CD4-positive, alpha-beta T cell (primary cell): ENCODE measurements around the gene RNF225. TPM values are rescaled to one million over a fixed set of nuclear protein-coding genes. Genes with fewer than 3 reads are reported as not detected.
A peak's percentile ranks its signal among the peaks of the same experiment; 100 is the strongest.

Experiments used
- ATAC-seq: fragments of 200-7000 bp; cut with Tn5 transposase; one replicate; pipeline ENCODE4 v1.10.0; 2022; ENCODE audit warnings: mild to moderate bottlenecking; ENCODE audit not compliant: poor library complexity
- CTCF ChIA-PET: fragments of 350-600 bp; sonication (Branson Sonifier 250); formaldehyde crosslinking; loops from one replicate; lab custom pipeline; 2021; ENCODE audit warnings: antibody characterized with exemption, inconsistent platforms; lab: Charles Lee
- POLR2A ChIA-PET: fragments of 350-600 bp; sonication (Branson Sonifier 250); formaldehyde crosslinking; loops from one replicate; lab custom pipeline; 2021; ENCODE audit warnings: antibody characterized with exemption, inconsistent platforms; lab: Charles Lee
- DNase-seq, 14 experiments: peaks; one replicate each; pipeline ENCODE4 v3.0.0-alpha.2; 2013 to 2020; ENCODE audit warnings: mixed read lengths in 2 of 14
- H3K27ac ChIP-seq, 2 donors: one replicate each; pipeline versions ENCODE4 v1.5.1 to v1.7.0; 2013; ENCODE audit warnings: low read length in 2 of 2, low read depth in 1 of 2, mild to moderate bottlenecking in 1 of 2
- H3K27me3 ChIP-seq, 2 experiments: 1 replicate in 1 of 2; 2 replicates in 1 of 2; pipeline versions ENCODE4 v1.6.1 to v1.7.0; 2013; ENCODE audit warnings: low read length in 2 of 2, control low read depth in 1 of 2, mild to moderate bottlenecking in 1 of 2, moderate library complexity in 1 of 2; ENCODE audit not compliant: insufficient read depth in 2 of 2, control insufficient read depth in 1 of 2
- H3K36me3 ChIP-seq: one replicate; pipeline ENCODE4 v1.6.1; 2013; ENCODE audit warnings: low read length, control low read depth; ENCODE audit not compliant: insufficient read depth
- H3K4me1 ChIP-seq: one replicate; pipeline ENCODE4 v1.6.1; 2013; ENCODE audit warnings: low read length, control low read depth; ENCODE audit not compliant: insufficient read depth
- H3K4me3 ChIP-seq: one replicate; pipeline ENCODE4 v1.5.1; 2013; ENCODE audit warnings: mild to moderate bottlenecking, low read length, moderate library complexity
- H3K9me3 ChIP-seq, 2 experiments: 1 replicate in 1 of 2; 2 replicates in 1 of 2; pipeline versions ENCODE4 v1.6.1 to v1.7.0; 2013; ENCODE audit warnings: low read length in 2 of 2, mild to moderate bottlenecking in 2 of 2, control low read depth in 1 of 2, moderate library complexity in 1 of 2; ENCODE audit not compliant: control insufficient read depth in 1 of 2, insufficient read depth in 1 of 2
- H3K27ac Mint-ChIP-seq: one replicate; pipeline ENCODE4 v1.8.0; 2020; ENCODE audit warnings: mixed read lengths
- H3K27me3 Mint-ChIP-seq: one replicate; pipeline ENCODE4 v1.8.0; 2021; ENCODE audit warnings: mixed read lengths
- H3K36me3 Mint-ChIP-seq: one replicate; pipeline ENCODE4 v1.8.0; 2021; ENCODE audit warnings: low read depth, mixed read lengths
- H3K4me1 Mint-ChIP-seq: one replicate; pipeline ENCODE4 v1.8.0; 2021; ENCODE audit warnings: low read depth, mixed read lengths
- H3K4me3 Mint-ChIP-seq: one replicate; pipeline ENCODE4 v1.8.0; 2020; ENCODE audit warnings: mild to moderate bottlenecking, mixed read lengths
- H3K9me3 Mint-ChIP-seq: one replicate; pipeline ENCODE4 v1.8.0; 2020; ENCODE audit warnings: mixed read lengths
- intact Hi-C, 2 experiments: fragments of 100-400 bp; cut with DNase I in 1 of 2; cut with micrococcal nuclease in 1 of 2; formaldehyde crosslinking; loops; one replicate each; pipeline versions ENCODE4 v1.15.1 to v1.9.0; 2023 to 2025; cut with DNase I, micrococcal nuclease
- total RNA-seq, 174 experiments: library from RNA in 2 of 174; stranded (reverse) in 2 of 174; gene quantifications; one replicate each; pipeline ENCODE4 v1.2.3 and lab custom pipeline; 2021 to 2026
- TF ChIP-seq, protein P1 (sequence below): fragments of 200-600 bp; IDR thresholded peaks from one replicate; pipeline ENCODE4 v1.8.0; 2022; ENCODE audit warnings: antibody characterized with exemption, mild to moderate bottlenecking

The RNF225 gene
- total RNA-seq, 2 experiments from 2014 or later, result 0.55 TPM; not detected in 1

DNA sequence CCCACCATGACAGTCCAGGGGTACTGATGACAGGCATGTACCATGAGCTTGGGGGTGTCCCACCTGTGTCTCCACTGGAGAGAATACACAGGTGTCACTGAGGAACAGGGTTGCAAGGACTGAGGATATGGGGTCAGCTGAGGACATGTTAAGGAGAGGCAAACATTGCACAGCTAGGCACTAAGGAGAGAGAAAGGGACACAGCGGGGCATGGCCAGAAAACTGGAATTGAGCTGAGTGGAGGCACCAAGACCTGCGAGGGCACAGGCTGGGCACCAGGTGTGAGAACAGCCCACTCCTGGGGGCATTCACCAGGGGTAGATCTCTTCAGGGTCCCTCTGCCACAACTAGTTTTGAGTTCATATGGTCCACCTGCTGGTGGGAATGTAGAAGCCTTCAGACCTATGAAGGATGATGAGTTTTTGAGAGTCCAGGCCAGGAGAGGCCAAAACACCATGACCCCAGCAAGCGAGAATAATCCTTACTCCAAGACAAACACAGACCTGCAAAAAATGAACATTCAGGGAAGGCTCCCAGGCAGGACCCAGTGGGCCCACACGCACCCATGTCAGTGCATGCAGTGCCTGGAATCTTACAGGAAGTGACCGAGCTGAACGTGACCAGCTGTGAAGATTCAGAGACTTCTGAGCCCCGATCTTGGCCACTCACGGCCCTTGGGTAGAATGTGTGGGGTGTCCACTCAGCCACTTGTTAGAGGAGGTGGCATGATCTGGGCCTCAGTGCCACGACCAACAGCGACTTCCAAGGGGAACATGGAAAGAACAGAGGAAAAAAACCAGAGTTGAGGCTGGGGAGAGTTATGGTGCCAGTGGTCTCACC, 11.6 kb downstream of the RNF225 start:
- TF ChIP-seq, protein P1, sequence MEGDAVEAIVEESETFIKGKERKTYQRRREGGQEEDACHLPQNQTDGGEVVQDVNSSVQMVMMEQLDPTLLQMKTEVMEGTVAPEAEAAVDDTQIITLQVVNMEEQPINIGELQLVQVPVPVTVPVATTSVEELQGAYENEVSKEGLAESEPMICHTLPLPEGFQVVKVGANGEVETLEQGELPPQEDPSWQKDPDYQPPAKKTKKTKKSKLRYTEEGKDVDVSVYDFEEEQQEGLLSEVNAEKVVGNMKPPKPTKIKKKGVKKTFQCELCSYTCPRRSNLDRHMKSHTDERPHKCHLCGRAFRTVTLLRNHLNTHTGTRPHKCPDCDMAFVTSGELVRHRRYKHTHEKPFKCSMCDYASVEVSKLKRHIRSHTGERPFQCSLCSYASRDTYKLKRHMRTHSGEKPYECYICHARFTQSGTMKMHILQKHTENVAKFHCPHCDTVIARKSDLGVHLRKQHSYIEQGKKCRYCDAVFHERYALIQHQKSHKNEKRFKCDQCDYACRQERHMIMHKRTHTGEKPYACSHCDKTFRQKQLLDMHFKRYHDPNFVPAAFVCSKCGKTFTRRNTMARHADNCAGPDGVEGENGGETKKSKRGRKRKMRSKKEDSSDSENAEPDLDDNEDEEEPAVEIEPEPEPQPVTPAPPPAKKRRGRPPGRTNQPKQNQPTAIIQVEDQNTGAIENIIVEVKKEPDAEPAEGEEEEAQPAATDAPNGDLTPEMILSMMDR, result no peak
- Mint-ChIP-seq H3K4me3 (peak overlapping the region; percentile 99), H3K4me1 (peaks cover 39% of the 10 kb centered on the region), H3K27ac (peak overlapping the region; percentile 94), H3K36me3 (peaks cover 11% of the 10 kb centered on the region), H3K27me3 (no peaks in the 10 kb centered on the region), H3K9me3 (no peaks in the 10 kb centered on the region)
- Histone ChIP-seq H3K36me3 (no peaks in the 10 kb centered on the region), H3K9me3 (no peaks in the 10 kb centered on the region), H3K27ac (peak overlapping the region in 1 of 2 donors; percentile 70), H3K4me3 (peak overlapping the region; percentile 92), H3K4me1 (peaks cover 31% of the 10 kb centered on the region), H3K27me3 (no peaks in the 10 kb centered on the region)
- intact Hi-C loops, result loop anchor here in 1 of 2 experiments (5.0 kb wide), 1 partner anchor 35 kb away; the partner anchor contains the start of gene ZNF132
- CTCF ChIA-PET, result no interaction called here
- peak in 1 of 14 experiments; percentile 33 for DNase-seq
- POLR2A ChIA-PET, result interaction anchor here (1.5 kb wide), 1 partner anchor 20 kb away, joined by 7 read pairs; the partner anchor contains the start of gene RPS5
- ATAC-seq, result no peak

DNA sequence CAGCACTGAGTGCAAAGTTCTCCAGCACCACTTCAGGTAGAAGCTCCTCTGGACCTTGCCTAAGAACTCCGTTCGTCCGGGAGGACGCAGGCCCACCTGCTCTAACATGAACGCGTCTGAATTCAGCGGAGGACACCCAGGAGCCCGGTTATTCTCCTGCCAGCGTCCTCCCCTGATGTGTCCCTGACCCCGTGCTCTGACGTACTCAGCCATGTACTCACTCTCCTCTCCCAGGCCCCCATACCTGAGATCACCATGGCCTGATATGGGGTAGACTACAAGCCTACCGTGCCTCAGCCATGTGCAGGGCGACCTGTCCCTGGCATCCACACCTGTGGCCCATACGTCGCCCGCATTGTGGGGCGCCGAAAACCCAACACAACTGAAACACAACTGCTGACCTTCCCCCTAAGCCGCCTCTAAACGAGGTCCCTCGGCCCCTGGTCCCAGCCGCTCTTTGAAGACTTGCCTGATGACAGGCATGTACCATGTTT, 12.2 kb downstream of the RNF225 start:
- DNase-seq (no peak), ATAC-seq (no peak)
- Histone ChIP-seq H3K27me3 (no peaks in the 10 kb centered on the region), H3K4me1 (peaks cover 27% of the 10 kb centered on the region), H3K4me3 (peak overlapping the region; percentile 92), H3K36me3 (no peaks in the 10 kb centered on the region), H3K9me3 (no peaks in the 10 kb centered on the region), H3K27ac (peak overlapping the region; percentile 70 to 77)
- POLR2A ChIA-PET, result interaction anchor here (1.0 to 1.8 kb wide), 7 partner anchors 21 to 136 kb away, joined by 3 to 15 read pairs (median 8); partner anchors contain the start of genes ERVK3-1, RPS5, TRIM28 and ZNF132
- H3K4me3 Mint-ChIP-seq, result peak overlapping the region; percentile 99
- H3K9me3 Mint-ChIP-seq, result no peaks in the 10 kb centered on the region
- CTCF ChIA-PET, result no interaction called here
- H3K36me3 Mint-ChIP-seq, result peaks cover 15% of the 10 kb centered on the region
- intact Hi-C loops, result loop anchor here (1.0 to 5.0 kb wide), 7 partner anchors 20 to 69 kb away; partner anchors contain the start of genes ZNF132 (in 2 of the 2), ZNF324B (in 2 of the 2), RPS5 (in 1 of the 2) and ZNF446 (in 1 of the 2)
- TF ChIP-seq, protein P1, result no peak
- peaks cover 39% of the 10 kb centered on the region for H3K4me1 Mint-ChIP-seq
- H3K27ac Mint-ChIP-seq, result peak overlapping the region; percentile 94
- no peaks in the 10 kb centered on the region for H3K27me3 Mint-ChIP-seq

DNA sequence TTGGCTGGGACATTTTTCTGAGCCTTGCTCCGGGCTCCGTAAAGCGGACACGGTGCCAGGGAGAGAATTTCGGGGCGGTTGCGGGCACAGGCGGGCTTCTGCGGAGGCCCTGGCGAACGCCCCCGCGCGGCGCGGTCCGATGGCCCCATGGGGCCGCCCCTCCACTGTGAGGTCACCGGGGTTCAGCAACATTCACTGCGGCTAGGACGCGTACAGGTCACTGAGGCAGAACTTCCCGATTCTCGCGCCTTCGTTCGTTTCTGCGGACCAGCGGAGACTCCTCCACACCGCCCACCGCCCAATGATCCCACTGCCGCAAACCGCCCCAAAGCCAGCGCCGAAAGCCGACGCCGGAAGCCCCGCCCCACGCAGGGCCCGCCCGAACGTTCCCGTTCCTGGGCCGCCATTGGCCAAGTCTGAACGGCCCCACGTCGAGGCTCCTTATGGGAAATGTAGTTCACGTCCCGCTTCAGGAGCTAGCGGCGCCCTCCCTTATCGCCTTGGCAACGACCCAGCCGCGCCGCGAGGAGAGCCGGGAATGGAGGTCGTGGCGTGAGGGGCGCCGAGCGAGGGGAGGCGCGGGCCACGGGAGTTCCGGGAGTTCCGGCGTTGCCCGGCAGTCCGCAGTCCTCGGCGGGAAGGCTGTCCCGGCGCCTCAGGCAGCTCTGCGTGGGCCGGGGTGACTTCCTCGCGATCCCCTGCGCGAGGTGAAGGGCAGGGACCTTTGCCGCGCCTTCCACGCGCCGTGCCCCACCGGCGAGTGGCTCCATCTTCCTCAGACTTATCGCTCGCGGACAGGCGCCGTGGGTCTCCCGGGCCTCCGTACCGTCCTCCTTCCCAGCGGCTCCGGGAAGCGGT, 12.9 kb downstream of the RNF225 start, which contains the start of gene ZNF584:
ZNF584 (plus strand) TSS at position 498 of the 858 bp plus-strand sequence. CDS start 499 bp downstream, outside the sequence.
- Mint-ChIP-seq H3K4me3 (peak within 1 kb of the TSS; percentile 99), H3K36me3 (peaks cover 19% of the 10 kb centered on the region), H3K27me3 (no peaks in the 10 kb centered on the region), H3K9me3 (no peaks in the 10 kb centered on the region), H3K27ac (peak within 1 kb of the TSS; percentile 94), H3K4me1 (peaks cover 39% of the 10 kb centered on the region)
- peak; percentile 98 for ATAC-seq
- ChIA-PET POLR2A (interaction anchor here (0.6 to 1.8 kb wide), 14 partner anchors 10 to 225 kb away, joined by 3 to 15 read pairs (median 4); partner anchors contain the start of genes ERVK3-1, RPS5, TRIM28 and ZBTB45), CTCF (interaction anchor here (0.7 to 1.3 kb wide), 4 partner anchors 32 to 173 kb away, joined by 3 to 6 read pairs (median 3); partner anchors contain the start of gene ZNF132)
- TF ChIP-seq, protein P1, result no peak
- Histone ChIP-seq H3K36me3 (no peaks in the 10 kb centered on the region), H3K4me1 (peaks cover 27% of the 10 kb centered on the region), H3K27me3 (no peaks in the 10 kb centered on the region), H3K27ac (peak within 1 kb of the TSS; percentile 70 to 77), H3K4me3 (peak within 1 kb of the TSS; percentile 92), H3K9me3 (no peaks in the 10 kb centered on the region)
- intact Hi-C loops, result loop anchor here (1.0 to 5.0 kb wide), 7 partner anchors 21 to 68 kb away; partner anchors contain the start of genes ZNF132 (in 2 of the 2), ZNF324B (in 2 of the 2), RPS5 (in 1 of the 2) and ZNF446 (in 1 of the 2)
- peak; percentile 85 to 96 (median 92) for DNase-seq
